Ishikawa (cell line): ENCODE results near the gene FHL1.

ENCODE experiments used
- CEBPB ChIP-seq: IDR thresholded peaks from 2 replicates; pipeline ENCODE4 v1.6.1; 2012
- EP300 ChIP-seq: IDR thresholded peaks from 2 replicates; pipeline ENCODE4 v1.6.1; 2012; ENCODE audit warnings: borderline replicate concordance
- RAD21 ChIP-seq: IDR thresholded peaks from 2 replicates; pipeline ENCODE4 v1.6.1; 2012; ENCODE audit warnings: low read depth
- TCF12 ChIP-seq: IDR thresholded peaks from 2 replicates; pipeline ENCODE4 v1.6.1; 2012; ENCODE audit warnings: low read depth
- USF1 ChIP-seq: IDR thresholded peaks from 2 replicates; pipeline ENCODE4 v1.6.1; 2012
- YY1 ChIP-seq: IDR thresholded peaks from 2 replicates; pipeline ENCODE4 v1.6.1; 2012; ENCODE audit warnings: low read depth

- TF ChIP-seq EP300, result no peak
- no peak for TF ChIP-seq CEBPB
- no peak for TF ChIP-seq RAD21
- TF ChIP-seq TCF12, result no peak
- TF ChIP-seq YY1, result no peak
- TF ChIP-seq USF1, result no peak
Observed at GRCh38 chrX:136115904-136116297, 31.4 kb upstream of the FHL1 start.
